ENCODE results near the gene PRKCQ.

DNA sequence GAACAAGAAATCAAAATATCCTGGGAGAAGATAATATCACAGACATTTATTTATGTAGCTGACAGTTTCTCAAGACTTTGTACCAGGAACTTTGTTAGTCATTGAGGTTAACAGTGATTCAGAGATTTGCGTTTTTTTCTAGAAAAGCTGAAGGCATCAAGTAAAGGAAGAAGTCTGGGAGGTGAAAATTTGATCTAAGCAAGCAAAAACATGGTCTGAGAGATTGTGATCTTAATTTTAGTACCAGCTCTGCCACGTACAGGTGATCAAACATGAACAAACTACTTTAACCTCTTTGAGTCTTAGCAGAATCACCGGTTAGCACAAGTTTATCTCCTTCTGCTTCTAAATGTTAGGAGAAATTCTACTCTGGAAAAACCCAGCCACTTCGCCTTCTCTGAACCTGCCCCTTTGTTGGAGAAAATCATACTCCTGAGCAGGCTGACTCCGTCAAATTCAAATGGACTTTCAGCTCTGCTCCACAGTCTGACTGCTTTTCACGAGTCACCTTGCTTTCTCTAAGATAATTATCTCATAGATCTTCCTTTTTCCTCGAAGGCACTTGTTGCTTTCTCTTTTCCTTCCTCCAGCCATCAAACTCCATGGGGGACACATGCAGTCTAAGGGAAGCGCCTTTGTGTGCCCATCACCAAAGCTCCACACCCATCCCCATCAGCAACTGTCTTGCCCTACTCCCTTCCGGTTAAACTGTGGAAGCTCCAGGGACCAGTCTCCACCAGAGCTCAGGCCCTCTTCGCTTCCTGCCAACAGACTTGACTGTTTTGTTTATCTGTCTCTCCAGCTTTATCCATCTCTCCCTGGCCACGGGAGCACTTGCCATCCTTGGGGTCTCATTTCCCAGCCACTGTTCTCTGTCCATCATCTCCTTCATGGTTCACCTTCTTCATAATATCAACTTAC is 86.3 kb downstream of the PRKCQ start:
- no peak for TF ChIP-seq POLR2A (IDR thresholded peaks at IDR 0.05)
- TF ChIP-seq, protein P1, sequence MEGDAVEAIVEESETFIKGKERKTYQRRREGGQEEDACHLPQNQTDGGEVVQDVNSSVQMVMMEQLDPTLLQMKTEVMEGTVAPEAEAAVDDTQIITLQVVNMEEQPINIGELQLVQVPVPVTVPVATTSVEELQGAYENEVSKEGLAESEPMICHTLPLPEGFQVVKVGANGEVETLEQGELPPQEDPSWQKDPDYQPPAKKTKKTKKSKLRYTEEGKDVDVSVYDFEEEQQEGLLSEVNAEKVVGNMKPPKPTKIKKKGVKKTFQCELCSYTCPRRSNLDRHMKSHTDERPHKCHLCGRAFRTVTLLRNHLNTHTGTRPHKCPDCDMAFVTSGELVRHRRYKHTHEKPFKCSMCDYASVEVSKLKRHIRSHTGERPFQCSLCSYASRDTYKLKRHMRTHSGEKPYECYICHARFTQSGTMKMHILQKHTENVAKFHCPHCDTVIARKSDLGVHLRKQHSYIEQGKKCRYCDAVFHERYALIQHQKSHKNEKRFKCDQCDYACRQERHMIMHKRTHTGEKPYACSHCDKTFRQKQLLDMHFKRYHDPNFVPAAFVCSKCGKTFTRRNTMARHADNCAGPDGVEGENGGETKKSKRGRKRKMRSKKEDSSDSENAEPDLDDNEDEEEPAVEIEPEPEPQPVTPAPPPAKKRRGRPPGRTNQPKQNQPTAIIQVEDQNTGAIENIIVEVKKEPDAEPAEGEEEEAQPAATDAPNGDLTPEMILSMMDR (IDR thresholded peaks at IDR 0.05) = no peak

Data from uterus (tissue), 2 donors.